ENCODE results near the gene AP3D1.
"Not testable (repeated sequence)": the region's sequence is repeated elsewhere in the genome, so short reads cannot be mapped to it uniquely, and the experiment has no call there.

AP3D1 gene

DNA sequence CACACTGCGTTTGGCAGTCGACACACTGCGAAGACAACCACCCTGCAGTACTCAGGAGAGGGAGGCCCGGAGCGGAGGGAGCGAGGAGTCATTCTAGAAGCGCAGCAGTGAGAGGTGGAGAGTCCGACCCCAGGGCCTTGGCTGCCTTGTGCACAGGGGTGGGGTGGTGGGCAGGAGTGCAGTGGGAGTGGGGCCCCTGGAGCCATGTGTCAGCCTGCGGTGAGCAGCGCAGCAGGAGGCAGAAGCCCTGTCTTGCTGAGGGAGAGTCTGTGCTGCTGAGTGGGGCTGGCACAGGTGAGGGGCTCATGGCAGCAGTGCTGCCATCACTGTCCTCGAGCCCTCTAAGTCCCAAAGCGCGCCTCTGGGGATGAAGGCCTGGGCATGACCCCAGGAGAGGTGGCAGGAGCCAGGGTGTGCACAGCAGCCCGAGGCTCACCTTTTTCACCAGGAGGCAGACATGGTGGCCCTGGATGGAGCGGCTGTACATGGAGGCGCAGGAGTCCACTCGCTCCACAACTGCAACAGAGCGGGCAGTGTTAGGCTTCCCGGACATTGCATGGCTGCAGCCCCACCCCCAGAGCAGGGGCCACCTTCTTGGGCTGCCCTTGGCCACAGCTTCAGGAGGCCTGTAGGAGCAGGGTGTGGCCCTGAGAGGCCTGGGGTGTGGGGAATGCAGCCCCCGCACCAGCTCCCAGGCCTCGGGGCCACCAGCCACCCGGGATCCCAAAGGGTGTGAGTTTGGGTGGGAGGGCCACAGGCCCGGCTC lies 42.9 kb downstream of the AP3D1 start:
- DNase-seq: no peak

DNA sequence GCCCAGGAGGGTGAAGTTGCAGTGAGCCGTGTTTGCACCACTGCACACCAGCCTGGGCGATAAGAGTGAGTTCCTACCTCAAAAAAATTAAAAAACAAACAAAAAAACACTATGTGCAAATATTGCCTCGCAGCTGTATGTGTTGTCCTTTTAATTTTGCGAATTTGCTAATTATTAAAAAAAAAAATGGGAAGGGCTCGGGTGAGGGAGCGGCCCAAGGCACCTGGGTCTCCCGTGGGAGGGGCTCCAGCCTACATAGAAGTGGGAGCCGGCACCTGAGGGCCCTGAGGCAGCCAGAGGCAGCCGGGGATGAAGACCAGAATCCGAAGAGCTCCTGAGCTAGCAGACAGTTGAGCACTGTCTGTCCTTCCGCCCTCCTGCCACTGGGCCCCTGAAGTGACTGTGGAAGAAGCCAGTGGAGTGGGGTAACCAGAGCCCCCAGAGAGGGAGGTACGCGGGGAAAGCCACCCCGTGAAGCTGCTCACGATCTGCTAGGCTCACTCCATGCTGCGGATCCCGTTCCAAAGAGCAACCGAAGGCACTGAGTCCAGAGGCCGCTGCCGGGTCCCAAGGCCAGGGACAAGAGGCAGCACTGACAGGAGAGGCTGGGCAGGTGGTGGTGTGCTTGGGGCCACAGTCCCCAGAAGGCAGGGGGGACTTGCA lies 48.2 kb downstream of the AP3D1 start:
- no peak for DNase-seq

DNA sequence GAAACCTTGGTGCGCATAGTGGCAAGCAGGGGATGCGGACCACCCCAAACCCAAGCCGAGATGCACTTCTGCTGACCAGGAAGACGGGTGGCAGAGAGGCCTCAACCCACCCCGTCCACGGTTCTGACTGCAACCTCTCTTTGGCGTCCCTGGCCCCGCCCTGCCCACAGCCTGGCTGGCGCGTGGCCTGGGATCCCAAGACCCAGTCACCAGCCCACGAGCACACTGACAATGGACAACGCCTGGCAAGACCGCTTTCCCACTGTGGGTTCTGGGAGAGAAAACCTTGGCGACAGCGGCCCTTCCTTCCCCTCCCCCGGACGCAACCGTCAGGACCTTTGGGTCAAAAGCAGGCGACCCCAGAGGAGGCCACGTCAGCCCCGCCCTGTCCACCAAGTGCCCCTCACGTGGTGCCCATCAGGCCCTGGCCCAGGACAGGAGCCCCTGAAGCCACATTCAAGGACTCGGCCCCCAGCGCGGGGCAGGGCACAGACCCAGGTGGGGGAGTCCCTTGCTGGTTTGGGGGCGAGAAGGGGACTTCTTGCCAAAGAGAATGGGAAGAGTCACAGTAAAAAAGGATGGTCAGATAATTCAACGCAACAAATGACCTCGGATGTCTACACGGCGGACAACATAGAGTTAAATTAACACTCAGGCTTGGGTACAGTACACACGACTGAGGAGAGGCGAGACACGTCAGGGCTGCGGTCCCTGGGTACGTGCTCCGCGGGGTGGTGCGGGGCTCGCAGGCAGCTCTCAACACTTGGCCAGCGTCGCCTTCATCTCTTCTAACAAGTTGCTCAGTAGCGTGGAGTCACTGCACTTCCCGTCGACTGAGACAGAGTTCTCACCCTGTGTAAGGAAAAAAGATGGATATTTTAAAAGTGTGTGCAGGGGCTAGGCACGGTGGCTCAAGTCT lies 49.7 kb downstream of the AP3D1 start:
- DNase-seq: no peak

DNA sequence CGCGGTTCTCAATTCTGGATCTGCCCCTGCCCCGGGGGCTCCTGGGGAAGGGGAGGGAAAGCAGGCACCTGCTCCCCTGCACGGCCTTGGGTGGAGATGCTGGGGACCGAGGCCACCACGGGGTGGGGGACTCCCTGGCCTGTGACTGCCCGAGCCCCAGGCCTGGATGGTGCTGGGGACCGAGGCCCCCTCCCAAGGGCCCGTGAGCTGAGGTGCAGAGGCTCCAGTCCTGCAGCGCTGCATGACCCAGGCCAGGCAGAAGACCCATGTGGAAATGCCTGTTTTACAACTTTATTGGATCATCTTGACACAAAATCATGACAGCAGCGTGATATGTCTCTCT lies 50.7 kb downstream of the AP3D1 start:
- no peak for DNase-seq

DNA sequence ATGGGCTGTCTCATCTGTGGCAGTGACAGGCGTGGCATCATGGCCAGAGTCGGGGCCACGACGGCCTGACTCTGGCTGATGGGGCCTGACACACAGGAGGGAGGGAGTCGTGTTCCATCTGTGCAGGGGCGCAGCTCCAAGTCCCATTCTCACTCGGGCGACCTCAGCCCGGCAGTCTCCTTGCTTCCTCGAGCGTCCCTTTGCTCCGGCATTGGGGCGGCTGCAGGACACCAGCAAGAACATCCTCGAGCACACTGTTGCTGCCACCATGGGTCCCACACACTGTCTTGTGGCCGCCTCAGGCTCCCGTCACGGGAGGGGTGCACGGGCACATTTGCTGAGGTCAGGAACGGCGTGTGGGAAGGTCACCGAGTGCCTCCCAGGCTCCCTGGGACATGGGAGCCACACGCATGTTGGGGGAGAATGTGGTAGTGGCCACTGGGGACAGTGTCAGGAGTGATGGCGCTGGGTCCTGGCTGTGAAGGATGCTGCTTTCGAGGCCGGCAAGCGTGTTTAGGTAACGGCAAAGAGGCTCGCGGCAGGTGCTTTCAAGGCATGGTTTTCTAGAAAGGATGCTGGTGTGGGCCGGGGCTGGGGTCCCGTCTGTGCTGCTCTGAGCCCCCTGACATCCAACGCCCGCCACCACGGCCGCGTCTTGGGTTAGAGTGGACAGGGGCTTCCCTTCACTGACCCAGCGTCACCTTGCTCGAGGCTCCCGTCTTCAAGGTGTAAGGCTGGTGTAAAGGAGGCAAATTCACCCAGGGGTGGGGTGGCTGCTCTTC lies 51.2 kb downstream of the AP3D1 start:
- no peak for DNase-seq

GRCh38 chr19:2099054-2099501 lies 52.3 kb downstream of the AP3D1 start:
- no peak for DNase-seq

- no peak for DNase-seq
Observed at GRCh38 chr19:2097886-2098327, 53.5 kb downstream of the AP3D1 start.

GRCh38 chr19:2097203-2097885 lies 54.0 kb downstream of the AP3D1 start:
- peak in 1 of 2 experiments; percentile 17 for DNase-seq

DNA sequence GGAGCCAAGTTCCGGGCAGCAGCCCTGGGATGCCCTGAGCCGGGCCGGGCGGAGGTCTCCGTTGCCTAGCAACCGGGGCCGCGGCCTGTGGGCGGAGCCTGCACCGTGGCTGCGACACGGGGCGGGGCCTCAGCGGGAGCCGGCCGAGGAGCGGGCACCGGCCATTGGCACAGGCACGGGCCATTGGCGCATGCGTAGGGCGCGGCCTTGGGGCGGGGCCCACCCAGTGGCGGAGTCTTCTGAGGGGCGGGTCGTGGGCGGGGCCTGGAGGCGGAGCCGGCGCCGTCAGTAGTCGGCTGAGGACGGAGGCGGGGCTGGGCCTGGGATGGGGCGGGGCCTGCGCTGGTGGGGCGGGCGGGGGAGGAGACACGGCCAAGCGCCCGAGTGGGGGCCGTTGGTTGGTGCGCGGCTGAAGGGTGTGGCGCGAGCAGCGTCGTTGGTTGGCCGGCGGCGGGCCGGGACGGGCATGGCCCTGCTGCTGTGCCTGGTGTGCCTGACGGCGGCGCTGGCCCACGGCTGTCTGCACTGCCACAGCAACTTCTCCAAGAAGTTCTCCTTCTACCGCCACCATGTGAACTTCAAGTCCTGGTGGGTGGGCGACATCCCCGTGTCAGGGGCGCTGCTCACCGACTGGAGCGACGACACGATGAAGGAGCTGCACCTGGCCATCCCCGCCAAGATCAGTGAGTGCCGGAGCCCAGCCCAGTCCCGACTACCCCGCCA lies 54.7 kb downstream of the AP3D1 start, which contains the start of gene IZUMO4:
IZUMO4 (plus strand) TSS at position 436 of the 723 bp plus-strand sequence; CDS start at position 467, 31 bp downstream.
- peak; percentile 97 to 98 for DNase-seq

GRCh38 chr19:2096034-2096479 lies 55.3 kb downstream of the AP3D1 start, which contains the start of gene MOB3A:
TSS of gene MOB3A (minus strand) at chr19:2096326. CDS start at chr19:2078560, 17,766 bp downstream.
- DNase-seq: peak; percentile 89 to 93

GRCh38 chr19:2091926-2092525 lies 59.3 kb downstream of the AP3D1 start:
- DNase-seq: not testable (repeated sequence)

DNA sequence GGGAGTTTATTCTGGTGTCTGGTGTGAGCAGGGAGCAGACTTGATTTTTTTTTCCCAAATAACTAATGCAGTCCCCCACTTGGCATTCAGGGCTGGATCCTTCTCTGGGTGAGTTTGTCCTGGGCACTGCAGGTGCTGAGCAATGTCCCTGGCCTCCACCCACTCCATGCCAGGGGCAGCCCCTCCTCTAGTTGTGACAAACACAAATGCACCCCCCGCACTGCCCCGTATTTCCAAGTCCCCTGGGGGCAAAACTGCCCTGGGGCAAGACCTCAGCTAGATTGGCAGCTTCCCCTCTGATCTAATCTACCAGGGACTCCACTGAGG lies 61.7 kb downstream of the AP3D1 start:
- no peak for DNase-seq

DNA sequence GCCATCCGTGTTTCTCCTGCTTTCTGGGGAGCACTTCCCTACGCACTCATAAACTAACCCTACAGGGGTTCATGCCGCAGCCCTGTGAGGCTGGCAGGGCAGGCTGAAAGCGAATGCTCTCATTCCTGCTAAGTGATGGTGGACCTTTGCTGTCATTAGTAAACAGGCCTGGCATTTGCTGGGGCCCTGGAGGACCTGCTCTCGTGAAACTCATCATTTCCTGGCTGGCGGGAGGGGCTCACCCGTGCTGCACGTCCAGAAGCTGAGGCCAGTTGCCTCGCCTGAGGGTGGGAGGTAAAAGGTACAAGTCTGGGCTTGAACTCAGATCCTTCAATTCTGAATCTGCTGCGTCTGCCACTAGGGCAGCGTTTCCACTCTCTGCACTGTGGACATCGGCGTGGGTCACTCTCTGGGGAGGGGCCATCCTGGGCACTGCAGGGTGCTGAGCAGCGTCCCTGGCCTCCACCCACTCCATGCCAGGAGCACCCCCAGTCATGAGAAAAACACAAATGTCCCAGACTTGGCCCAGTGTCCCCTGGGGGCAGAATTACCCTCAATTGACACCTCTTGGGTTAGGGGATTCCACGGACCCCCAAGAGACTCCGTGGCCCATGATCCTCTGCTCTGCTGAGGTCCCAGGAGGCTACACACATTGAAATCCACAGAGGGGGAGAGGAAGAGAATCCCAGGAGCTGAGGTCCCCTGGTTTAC lies 62.2 kb downstream of the AP3D1 start:
- no peak for DNase-seq

- no peak for DNase-seq
Observed at GRCh38 chr19:2087621-2088100, 63.7 kb downstream of the AP3D1 start.

GRCh38 chr19:2086695-2087620 lies 64.4 kb downstream of the AP3D1 start:
- not testable (repeated sequence) for DNase-seq

GRCh38 chr19:2084993-2085720 lies 66.2 kb downstream of the AP3D1 start:
- no peak for DNase-seq

DNA sequence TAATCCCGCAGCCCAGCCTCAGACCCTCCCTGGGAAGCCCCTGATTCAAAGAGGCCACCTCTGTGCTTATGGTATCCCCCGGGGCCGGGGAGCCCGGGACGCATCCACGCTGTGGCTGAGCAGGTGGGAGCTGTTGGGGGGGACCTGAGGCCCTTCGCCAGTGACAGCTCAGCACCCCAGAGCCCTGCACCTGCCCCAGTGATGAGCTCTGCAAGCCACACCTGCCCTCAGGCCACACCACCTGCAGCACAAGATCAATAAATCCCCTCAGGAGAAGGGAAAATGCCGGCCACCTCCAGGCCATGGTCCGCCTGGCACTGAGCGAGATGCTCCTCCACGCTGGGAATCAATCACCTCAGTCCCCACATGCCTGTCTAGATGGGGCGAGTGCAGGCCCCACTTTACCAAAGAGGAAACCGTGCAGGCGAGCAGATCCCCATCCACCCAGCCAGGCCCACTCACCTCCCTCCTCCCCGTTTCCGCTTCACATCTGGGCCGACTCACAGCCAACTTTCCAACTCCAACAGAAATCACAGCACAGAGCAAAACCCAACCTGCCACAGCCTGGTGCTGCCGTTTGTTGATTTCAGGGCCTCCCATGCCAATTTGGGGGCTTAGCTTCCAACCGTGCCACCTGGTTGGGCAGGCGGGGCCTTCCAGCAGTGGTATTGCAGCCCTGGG lies 68.1 kb downstream of the AP3D1 start:
- DNase-seq: no peak

Data from NCI-H187 (cell line).